ENCODE data around the gene PIAS1.
"Not testable (repeated sequence)": the region's sequence is repeated elsewhere in the genome, so short reads cannot be mapped to it uniquely, and the experiment has no call there.

The PIAS1 gene

DNA sequence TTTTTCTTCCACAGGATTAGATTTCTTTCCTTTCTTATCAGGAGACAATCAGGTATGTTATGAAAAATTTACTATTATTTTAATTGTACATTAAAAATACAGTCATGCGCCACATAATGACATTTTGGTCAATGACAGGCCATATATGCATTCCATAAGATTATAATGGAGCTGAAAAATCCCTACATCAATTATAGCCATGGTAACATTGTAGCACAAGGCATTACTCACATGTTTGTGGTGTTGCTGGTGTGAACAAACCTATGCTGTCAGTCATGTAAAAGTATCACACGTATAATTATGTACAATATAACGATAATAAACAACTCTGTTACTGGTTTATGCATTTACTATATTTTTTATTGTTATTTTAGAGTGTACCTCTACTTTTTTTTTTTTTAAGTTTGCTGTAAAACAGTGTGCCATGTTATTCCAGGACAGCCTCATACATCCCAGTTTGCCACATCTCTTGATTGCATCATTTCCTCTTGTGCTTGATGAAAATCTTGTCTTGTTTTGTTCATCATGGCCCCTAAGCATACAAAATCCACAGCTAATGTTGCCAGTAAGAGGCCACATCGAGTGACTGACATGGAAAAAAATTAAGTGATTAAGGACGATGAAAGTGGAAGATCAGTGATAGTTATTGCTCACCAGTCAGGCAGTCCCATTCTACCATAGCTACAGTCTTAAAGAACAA lies 129.7 kb downstream of the PIAS1 start:
- no peak for DNase-seq (ENCODE audit: low read depth)

GRCh38 chr15:68184616-68185480 lies 130.7 kb downstream of the PIAS1 start:
- DNase-seq (ENCODE audit: low read depth), result no peak

- no peak for DNase-seq (ENCODE audit: low read depth)
Observed at GRCh38 chr15:68186671-68187397, 132.7 kb downstream of the PIAS1 start.

DNA sequence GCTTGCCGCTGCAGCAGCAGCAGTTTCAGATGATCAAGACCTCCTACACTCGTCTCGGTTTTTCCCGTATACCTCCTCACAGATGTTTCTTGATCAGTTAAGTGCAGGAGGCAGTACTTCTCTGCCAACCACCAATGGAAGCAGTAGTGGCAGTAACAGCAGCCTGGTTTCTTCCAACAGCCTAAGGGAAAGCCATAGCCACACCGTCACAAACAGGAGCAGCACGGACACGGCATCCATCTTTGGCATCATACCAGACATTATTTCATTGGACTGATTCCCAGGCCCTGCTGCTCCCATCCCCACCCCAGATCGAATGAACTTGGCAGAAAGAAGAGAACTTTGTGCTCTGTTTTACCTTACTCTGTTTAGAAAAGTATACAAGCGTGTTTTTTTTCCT lies 133.4 kb downstream of the PIAS1 start:
- DNase-seq (ENCODE audit: low read depth), result no peak

GRCh38 chr15:68188647-68189046 lies 134.5 kb downstream of the PIAS1 start:
- DNase-seq (ENCODE audit: low read depth), result no peak

DNA sequence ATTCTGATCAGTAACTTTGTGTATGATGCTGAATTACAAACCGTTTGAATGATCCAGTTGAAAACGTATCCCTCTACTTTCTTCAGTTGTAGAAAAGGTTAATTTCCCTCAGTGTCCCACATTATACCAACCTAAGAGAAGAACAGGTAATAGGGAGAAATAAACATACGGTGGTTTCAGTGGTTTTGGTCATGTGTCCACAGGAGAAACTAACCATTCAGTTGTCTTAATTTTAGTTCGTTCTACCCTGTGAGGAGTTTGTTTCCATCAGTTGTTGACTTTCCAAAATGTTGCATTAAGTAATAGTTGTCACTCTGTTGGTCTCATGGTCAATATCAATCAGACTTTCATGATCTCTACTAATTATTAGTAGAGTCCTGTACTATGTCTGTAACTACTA lies 135.9 kb downstream of the PIAS1 start:
- DNase-seq (ENCODE audit: low read depth), result no peak

DNA sequence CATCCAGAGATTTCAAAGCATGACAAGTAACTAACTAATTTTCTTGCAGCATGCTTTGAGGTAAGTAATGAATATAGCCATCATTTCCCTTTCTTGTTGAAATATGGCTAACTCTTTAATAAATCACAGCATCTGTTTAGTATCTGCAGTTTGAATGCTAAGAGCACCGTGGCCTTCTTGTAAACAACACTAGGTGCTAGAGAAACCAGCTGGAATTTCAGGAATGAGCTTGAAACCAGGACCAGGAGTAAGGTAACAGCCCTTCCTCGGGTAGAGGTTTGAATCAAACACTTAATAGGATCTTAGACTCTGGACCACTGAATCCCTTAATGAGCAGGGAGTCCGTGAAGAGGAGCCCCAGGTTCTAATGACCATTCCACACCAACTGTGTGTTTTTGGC lies 137.4 kb downstream of the PIAS1 start:
- DNase-seq (ENCODE audit: low read depth), result no peak

GRCh38 chr15:68192117-68192516 lies 138.0 kb downstream of the PIAS1 start:
- no peak for DNase-seq (ENCODE audit: low read depth)

DNA sequence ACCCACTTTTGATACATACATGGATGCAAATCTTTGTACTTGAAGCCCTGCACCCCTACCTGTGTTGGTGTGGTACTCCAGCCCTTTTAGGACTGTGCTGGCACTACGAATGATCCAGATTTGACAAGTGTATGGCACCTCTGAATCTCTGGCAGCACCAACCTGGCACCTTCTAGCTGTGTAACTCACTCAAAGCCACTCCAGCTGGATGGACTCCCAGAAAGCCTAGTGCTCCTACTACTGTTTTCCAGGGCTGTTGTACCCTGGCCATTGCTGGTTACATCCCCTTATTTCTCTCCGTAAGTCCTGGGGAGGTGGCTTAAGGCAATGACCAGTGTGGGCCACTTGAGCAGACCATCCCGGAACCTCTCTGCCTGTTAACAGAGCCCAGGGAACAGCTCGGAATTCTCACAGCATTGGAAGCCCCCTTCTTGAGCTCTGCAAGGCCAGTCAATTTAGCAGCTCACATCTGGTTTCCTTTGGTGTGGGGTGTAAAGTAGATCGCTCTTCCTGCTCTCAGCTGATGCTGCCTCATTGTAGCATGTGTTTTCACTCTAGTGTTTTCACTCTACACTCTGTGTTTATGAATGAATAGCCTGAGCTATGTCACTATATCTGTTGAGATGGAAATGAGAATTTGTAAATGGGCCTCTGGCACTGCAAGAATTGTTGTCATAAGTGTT lies 138.8 kb downstream of the PIAS1 start:
- no peak for DNase-seq (ENCODE audit: low read depth)

DNA sequence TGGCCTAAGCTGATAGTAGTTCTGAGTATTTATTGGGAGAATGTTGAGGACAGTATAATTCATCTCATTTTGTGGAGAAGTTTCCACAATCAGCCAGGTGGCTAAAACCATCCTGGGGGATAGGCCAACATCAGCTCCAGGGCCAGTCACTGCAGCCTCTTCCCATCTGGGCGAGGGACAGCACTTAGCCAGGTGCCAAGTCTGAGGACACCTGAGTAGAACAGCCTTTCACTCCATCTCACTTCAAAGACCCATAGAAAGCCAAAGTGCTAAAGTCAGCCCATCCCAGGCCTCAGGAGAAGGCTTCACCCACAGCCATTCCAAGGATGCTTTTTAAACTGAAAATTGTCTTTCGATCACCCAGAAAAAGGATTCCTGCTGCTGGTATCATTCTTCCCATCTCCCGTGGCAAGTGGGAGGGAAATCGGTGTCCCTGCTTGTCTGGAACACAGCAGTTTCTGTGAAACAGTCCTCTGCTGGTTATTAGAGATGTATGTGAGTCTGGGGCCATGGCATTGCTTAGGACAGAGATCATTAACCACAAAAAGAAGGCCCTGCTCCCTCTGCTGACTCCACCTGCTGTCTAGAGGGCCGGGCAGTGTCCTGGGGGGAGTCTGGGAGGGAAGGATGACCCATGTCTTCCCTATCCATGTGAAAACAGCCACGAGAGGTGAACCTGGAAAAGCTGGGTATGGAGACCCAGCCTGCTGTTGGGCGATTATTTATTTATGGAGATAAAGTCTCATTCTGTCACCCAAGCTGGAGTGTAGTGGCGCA lies 141.4 kb downstream of the PIAS1 start:
- no peak for DNase-seq (ENCODE audit: low read depth)

GRCh38 chr15:68196445-68197169 lies 142.5 kb downstream of the PIAS1 start:
- DNase-seq (ENCODE audit: low read depth), result no peak

GRCh38 chr15:68197170-68197492 lies 143.0 kb downstream of the PIAS1 start:
- no peak for DNase-seq (ENCODE audit: low read depth)

- DNase-seq (ENCODE audit: low read depth), result no peak
Observed at GRCh38 chr15:68197661-68198437, 143.7 kb downstream of the PIAS1 start.

- no peak for DNase-seq (ENCODE audit: low read depth)
Observed at GRCh38 chr15:68199340-68199739, 145.2 kb downstream of the PIAS1 start.

- no peak for DNase-seq (ENCODE audit: low read depth)
Observed at GRCh38 chr15:68200016-68200861, 146.1 kb downstream of the PIAS1 start.

GRCh38 chr15:68201153-68201878 lies 147.2 kb downstream of the PIAS1 start:
- no peak for DNase-seq (ENCODE audit: low read depth)

DNA sequence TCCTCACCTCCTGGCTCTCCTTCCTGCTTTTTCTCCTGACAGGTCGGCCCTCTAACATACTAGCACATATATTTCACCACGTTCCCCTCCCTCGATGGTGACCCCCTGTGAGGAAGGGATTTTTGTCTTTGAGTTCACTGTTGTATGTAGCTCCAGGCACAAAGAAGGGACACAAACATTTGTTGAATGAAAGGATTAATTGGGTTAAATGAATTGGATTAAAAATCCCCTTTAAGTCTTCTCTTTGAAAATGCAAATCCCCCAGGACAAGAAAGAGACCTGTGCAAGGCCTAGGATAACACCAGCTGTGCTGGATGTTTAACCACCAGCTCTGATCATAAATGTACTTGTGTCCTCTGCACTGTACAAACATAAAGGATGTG lies 147.8 kb downstream of the PIAS1 start:
- DNase-seq (ENCODE audit: low read depth), result no peak

DNA sequence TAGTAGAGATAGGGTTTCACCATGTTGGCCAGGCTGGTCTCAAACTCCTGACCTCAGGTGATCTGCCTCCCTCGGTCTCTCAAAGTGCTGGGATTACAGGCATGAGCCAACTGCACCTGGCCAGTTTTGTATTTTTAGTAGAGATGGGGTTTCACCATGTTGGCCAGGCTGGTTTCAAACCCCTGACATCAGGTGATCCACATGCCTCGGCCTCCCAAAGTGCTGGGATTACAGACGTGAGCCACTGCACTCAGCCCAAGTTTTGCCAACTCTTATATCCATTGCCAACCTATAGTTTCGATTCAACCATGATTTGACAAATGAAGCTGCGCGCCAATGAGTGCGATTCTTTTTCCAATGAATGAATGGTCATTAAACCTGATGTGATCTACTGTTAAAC lies 148.9 kb downstream of the PIAS1 start:
- not testable (repeated sequence) for DNase-seq (ENCODE audit: low read depth)

GRCh38 chr15:68203486-68203885 lies 149.4 kb downstream of the PIAS1 start:
- no peak for DNase-seq (ENCODE audit: low read depth)

Measured in stimulated activated CD8-positive, alpha-beta memory T cell treated with anti-CD3 and anti-CD28 coated beads, Interleukin-12 subunit alpha, Interleukin-12 subunit beta, amount 100 ng/mL, for 1 hour (primary cell).